T1000 (cell line): ENCODE data around the gene CYP4F12.
"Not testable (repeated sequence)": the region's sequence is repeated elsewhere in the genome, so short reads cannot be mapped to it uniquely, and the experiment has no call there.

Source experiments
- DNase-seq: peaks from one replicate; lab custom pipeline; 2025; ENCODE audit warnings: mixed read lengths; lab: John Stamatoyannopoulos, UW

The CYP4F12 gene

GRCh38 chr19:15650123-15650522, 22.8 kb upstream of the CYP4F12 start:
- not testable (repeated sequence) for DNase-seq

GRCh38 chr19:15651791-15652190, 21.1 kb upstream of the CYP4F12 start:
- DNase-seq: no peak

GRCh38 chr19:15652559-15653278, 20.2 kb upstream of the CYP4F12 start:
- no peak for DNase-seq

GRCh38 chr19:15656467-15656866, 16.4 kb upstream of the CYP4F12 start:
- DNase-seq: no peak

GRCh38 chr19:15663247-15663646, 9.6 kb upstream of the CYP4F12 start:
- DNase-seq: no peak

GRCh38 chr19:15666186-15666585, 6.7 kb upstream of the CYP4F12 start:
- no peak for DNase-seq

GRCh38 chr19:15666883-15667282, 6.0 kb upstream of the CYP4F12 start:
- DNase-seq: no peak

- DNase-seq: no peak
These were observed 3.4 kb upstream of the CYP4F12 start for GRCh38 chr19:15669440-15669839.

GRCh38 chr19:15669891-15670290, 3.0 kb upstream of the CYP4F12 start:
- no peak for DNase-seq

GRCh38 chr19:15671237-15671821, 1.6 kb upstream of the CYP4F12 start:
- no peak for DNase-seq

GRCh38 chr19:15671891-15672579, 852 bp upstream of the CYP4F12 start:
- no peak for DNase-seq

GRCh38 chr19:15673176-15673654, 328 bp downstream of the CYP4F12 start:
- no peak for DNase-seq

- DNase-seq: no peak
These were observed 2.7 kb downstream of the CYP4F12 start for GRCh38 chr19:15675560-15675959.

- DNase-seq: no peak
These were observed 6.2 kb downstream of the CYP4F12 start for GRCh38 chr19:15679089-15679488.

- not testable (repeated sequence) for DNase-seq
These were observed 7.0 kb downstream of the CYP4F12 start for GRCh38 chr19:15679865-15680264.

- DNase-seq: no peak
These were observed 7.8 kb downstream of the CYP4F12 start for GRCh38 chr19:15680478-15681322.

- no peak for DNase-seq
These were observed 10.5 kb downstream of the CYP4F12 start for GRCh38 chr19:15683411-15683810.

- DNase-seq: no peak
These were observed 11.9 kb downstream of the CYP4F12 start for GRCh38 chr19:15684828-15685227.

GRCh38 chr19:15696654-15697194, 23.8 kb downstream of the CYP4F12 start:
- no peak for DNase-seq

- no peak for DNase-seq
These were observed 29.1 kb downstream of the CYP4F12 start for GRCh38 chr19:15701757-15702533.

- DNase-seq: no peak
These were observed 29.6 kb downstream of the CYP4F12 start for GRCh38 chr19:15702534-15702930.
